ENCODE data around the gene GLT1D1. TPM values are rescaled to one million over a fixed set of nuclear protein-coding genes. Genes with fewer than 3 reads are reported as not detected.

The GLT1D1 gene
- total RNA-seq, 1 experiment from 2014 or later: not detected

DNA sequence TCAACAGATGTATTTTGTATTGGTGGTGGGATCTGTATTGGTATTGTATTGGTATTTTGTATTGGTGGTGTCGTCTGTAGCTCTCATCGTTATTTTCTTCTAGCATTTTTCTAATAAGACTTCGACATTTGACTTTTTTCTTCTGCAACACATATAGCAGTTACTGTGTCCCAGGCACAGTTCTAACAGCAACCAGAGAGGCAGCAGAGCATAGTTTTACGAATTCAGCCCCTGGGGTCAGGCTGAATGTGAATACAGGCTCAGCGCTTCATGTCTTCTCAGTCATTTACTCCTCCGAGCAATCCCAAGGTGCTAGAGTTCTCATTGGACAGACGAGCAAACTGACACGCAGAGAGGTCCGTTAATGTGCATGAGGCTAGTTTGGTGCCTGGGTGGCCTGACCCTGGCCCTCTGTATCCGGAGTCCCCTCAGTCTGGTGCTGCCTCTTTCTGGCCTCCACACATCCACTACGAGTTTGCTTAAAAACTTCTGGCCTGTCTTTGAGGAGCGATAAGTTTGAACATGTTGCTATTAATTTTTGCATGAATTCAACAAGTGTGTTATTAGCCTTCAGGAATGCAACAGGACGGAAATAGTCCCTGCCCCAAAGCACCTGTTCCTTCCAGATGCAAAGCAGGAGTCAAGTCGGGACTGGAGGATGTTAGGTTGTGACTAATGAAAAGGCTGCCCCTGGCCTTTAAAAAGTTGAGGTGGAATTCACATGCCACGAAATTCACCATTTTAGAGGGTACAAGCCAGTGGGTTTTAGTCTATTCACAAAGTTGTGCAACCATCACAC, 87.0 kb downstream of the GLT1D1 start:
- CTCF ChIA-PET: no interaction called here
- H4K20me1 ChIP-seq (ENCODE audit: low read length): no peaks in the 10 kb centered on the region
- no peak overlapping the region for H3K9ac ChIP-seq (ENCODE audit: low read length)
- H3K9me2 ChIP-seq (replicated peaks; ENCODE audit: low read length): no peaks in the 10 kb centered on the region
- intact Hi-C loops (cut with micrococcal nuclease): no loop called here
- H3K9me3 ChIP-seq (ENCODE audit: low read length): no peaks in the 10 kb centered on the region
- no TSS peak for BruUV-seq (replicated peaks)
- no peaks in the 10 kb centered on the region for H3K79me2 ChIP-seq (ENCODE audit: low read length)
- no peaks in the 10 kb centered on the region for H3F3A ChIP-seq (ENCODE audit: low read length, unreplicated experiment)
- POLR2A ChIA-PET (ENCODE audit: unreplicated experiment): no interaction called here
- H3K27me3 ChIP-seq (ENCODE audit: low read length): peaks cover 54% of the 10 kb centered on the region
- H3K27ac ChIP-seq (ENCODE audit: low read length): no peak overlapping the region
- ATAC-seq (no peak), DNase-seq (no peak)
- no peak overlapping the region for H3K4me3 ChIP-seq (ENCODE audit: low read length)
- H3K36me3 ChIP-seq (ENCODE audit: low read depth, low read length): no peaks in the 10 kb centered on the region
- no peak overlapping the region for H2AFZ ChIP-seq (ENCODE audit: low read length)
- TF ChIP-seq EZH2phosphoT487 (IDR thresholded peaks at IDR 0.05; ENCODE audit: borderline replicate concordance, low read length) (no peak), EZH2 (IDR thresholded peaks at IDR 0.05; ENCODE audit: low read length, unreplicated experiment) (no peak)
- TF ChIP-seq, protein P1, sequence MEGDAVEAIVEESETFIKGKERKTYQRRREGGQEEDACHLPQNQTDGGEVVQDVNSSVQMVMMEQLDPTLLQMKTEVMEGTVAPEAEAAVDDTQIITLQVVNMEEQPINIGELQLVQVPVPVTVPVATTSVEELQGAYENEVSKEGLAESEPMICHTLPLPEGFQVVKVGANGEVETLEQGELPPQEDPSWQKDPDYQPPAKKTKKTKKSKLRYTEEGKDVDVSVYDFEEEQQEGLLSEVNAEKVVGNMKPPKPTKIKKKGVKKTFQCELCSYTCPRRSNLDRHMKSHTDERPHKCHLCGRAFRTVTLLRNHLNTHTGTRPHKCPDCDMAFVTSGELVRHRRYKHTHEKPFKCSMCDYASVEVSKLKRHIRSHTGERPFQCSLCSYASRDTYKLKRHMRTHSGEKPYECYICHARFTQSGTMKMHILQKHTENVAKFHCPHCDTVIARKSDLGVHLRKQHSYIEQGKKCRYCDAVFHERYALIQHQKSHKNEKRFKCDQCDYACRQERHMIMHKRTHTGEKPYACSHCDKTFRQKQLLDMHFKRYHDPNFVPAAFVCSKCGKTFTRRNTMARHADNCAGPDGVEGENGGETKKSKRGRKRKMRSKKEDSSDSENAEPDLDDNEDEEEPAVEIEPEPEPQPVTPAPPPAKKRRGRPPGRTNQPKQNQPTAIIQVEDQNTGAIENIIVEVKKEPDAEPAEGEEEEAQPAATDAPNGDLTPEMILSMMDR (conservative IDR thresholded peaks at IDR 0.05; ENCODE audit: low read depth, low read length): no peak
- H3K4me1 ChIP-seq (ENCODE audit: insufficient read depth, low read length): no peaks in the 10 kb centered on the region
- no peak overlapping the region for H3K4me2 ChIP-seq (ENCODE audit: low read length)

DNA sequence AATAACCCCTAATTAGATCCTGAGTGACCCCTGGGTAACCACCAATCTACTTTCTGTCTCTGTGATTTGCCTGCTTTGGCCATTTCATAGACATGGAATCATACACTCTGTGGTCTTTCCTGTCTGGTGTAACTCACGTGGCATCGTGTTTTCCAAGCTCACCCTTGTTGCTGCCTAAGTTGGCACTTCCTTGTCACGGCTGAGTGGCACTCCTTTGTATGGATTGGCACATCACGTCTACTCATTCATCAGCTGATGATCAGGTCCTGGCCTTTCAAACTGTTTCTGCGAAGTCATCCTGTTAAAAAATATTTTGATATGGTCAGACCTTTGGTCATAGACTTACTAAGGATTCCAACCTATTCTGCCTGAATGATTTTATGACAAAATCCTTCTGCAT, 87.7 kb downstream of the GLT1D1 start:
- ChIA-PET POLR2A (ENCODE audit: unreplicated experiment) (no interaction called here), CTCF (no interaction called here)
- Histone ChIP-seq H3K4me2 (ENCODE audit: low read length) (no peak overlapping the region), H3K9ac (ENCODE audit: low read length) (no peak overlapping the region), H3F3A (ENCODE audit: low read length, unreplicated experiment) (no peaks in the 10 kb centered on the region), H3K4me1 (ENCODE audit: insufficient read depth, low read length) (no peaks in the 10 kb centered on the region), H3K27me3 (ENCODE audit: low read length) (peaks cover 58% of the 10 kb centered on the region), H3K9me2 (replicated peaks; ENCODE audit: low read length) (no peaks in the 10 kb centered on the region), H3K79me2 (ENCODE audit: low read length) (no peaks in the 10 kb centered on the region), H4K20me1 (ENCODE audit: low read length) (no peaks in the 10 kb centered on the region), H3K9me3 (ENCODE audit: low read length) (no peaks in the 10 kb centered on the region), H3K36me3 (ENCODE audit: low read depth, low read length) (no peaks in the 10 kb centered on the region), H3K27ac (ENCODE audit: low read length) (no peak overlapping the region), H2AFZ (ENCODE audit: low read length) (no peak overlapping the region), H3K4me3 (ENCODE audit: low read length) (no peak overlapping the region)
- no peak for TF ChIP-seq EZH2phosphoT487 (IDR thresholded peaks at IDR 0.05; ENCODE audit: borderline replicate concordance, low read length)
- TF ChIP-seq EZH2 (IDR thresholded peaks at IDR 0.05; ENCODE audit: low read length, unreplicated experiment): no peak
- TF ChIP-seq, protein P1 (conservative IDR thresholded peaks at IDR 0.05; ENCODE audit: low read depth, low read length): no peak
- DNase-seq (no peak), ATAC-seq (no peak)
- BruUV-seq (replicated peaks): no TSS peak
- intact Hi-C loops (cut with micrococcal nuclease): no loop called here

DNA sequence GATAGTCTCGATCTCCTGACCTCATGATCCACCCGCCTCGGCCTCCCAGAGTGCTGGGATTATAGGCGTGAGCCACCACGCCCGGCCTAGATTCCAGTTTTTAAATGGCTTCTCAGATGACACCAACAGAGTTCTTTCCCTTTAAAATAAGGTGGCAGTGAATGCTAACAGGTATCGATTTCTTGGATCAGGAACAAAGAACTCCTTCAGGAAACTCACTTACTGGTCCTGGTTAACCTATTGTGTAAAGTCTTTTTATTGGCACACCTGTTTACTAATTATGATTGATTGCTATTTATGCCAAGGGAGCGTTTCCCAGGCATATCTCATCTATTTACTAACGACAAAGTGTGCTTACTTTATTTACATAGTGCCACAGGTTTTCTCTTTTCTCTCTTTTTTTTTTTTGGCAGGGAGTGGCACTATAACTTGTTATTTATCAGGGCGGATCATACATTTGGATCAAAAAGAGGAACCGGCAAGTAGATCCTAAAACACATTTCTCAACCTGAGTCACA, 89.7 kb downstream of the GLT1D1 start:
- no peak for DNase-seq
- Histone ChIP-seq H3K4me3 (ENCODE audit: low read length) (no peak overlapping the region), H3K79me2 (ENCODE audit: low read length) (no peaks in the 10 kb centered on the region), H3K9me2 (replicated peaks; ENCODE audit: low read length) (no peaks in the 10 kb centered on the region), H3K4me1 (ENCODE audit: insufficient read depth, low read length) (no peaks in the 10 kb centered on the region), H3K9ac (ENCODE audit: low read length) (no peak overlapping the region), H3F3A (ENCODE audit: low read length, unreplicated experiment) (no peaks in the 10 kb centered on the region), H3K27me3 (ENCODE audit: low read length) (peaks cover 68% of the 10 kb centered on the region), H3K27ac (ENCODE audit: low read length) (no peak overlapping the region), H3K4me2 (ENCODE audit: low read length) (no peak overlapping the region), H3K9me3 (ENCODE audit: low read length) (no peaks in the 10 kb centered on the region), H3K36me3 (ENCODE audit: low read depth, low read length) (no peaks in the 10 kb centered on the region), H2AFZ (ENCODE audit: low read length) (no peak overlapping the region), H4K20me1 (ENCODE audit: low read length) (no peaks in the 10 kb centered on the region)
- no peak for TF ChIP-seq EZH2 (IDR thresholded peaks at IDR 0.05; ENCODE audit: low read length, unreplicated experiment)
- TF ChIP-seq EZH2phosphoT487 (IDR thresholded peaks at IDR 0.05; ENCODE audit: borderline replicate concordance, low read length): no peak
- TF ChIP-seq, protein P1 (conservative IDR thresholded peaks at IDR 0.05; ENCODE audit: low read depth, low read length): no peak
- ATAC-seq: no peak
- intact Hi-C loops (cut with micrococcal nuclease): no loop called here
- CTCF ChIA-PET: no interaction called here
- BruUV-seq (replicated peaks): no TSS peak
- POLR2A ChIA-PET (ENCODE audit: unreplicated experiment): no interaction called here

Data from PC-3 (cell line).